ENCODE results near the gene ICE1. TPM values are rescaled to one million over a fixed set of nuclear protein-coding genes. Genes with fewer than 3 reads are reported as not detected.

The ICE1 gene
- total and polyA plus RNA-seq, 2 donors (not counting 1 experiment from before 2014, with no cell fraction given), result 6.5 to 39.7 TPM

GRCh38 chr5:5398071-5398470 lies 24.4 kb upstream of the ICE1 start:
- no peak overlapping the region for H3K27ac Mint-ChIP-seq
- Histone ChIP-seq H3K27me3 (replicated peaks in 1 of 4; ENCODE audit: control extremely low read depth in 1 of 4, control insufficient read depth in 3 of 4, insufficient read depth in 4 of 4, low read length in 3 of 4) (no peaks in the 10 kb centered on the region), H3K79me2 (ENCODE audit: control insufficient read depth, insufficient read depth, low read length) (no peaks in the 10 kb centered on the region), H3K4me3 (ENCODE audit: control extremely low read depth in 1 of 5, extremely low read depth in 1 of 5, insufficient read depth in 1 of 5, low read depth in 2 of 5, low read length in 4 of 5) (no peak overlapping the region), H3K27ac (ENCODE audit: low read length in 2 of 2) (no peak overlapping the region), H3K36me3 (replicated peaks in 1 of 2; ENCODE audit: control extremely low read depth in 1 of 2, control insufficient read depth in 1 of 2, extremely low read depth in 1 of 2, insufficient read depth in 2 of 2, low read length in 1 of 2) (no peaks in the 10 kb centered on the region), H3K4me2 (replicated peaks; ENCODE audit: low read depth, low read length, poor library complexity, severe bottlenecking) (no peak overlapping the region), H3K9me3 (ENCODE audit: control extremely low read depth in 1 of 3, control insufficient read depth in 2 of 3, insufficient read depth in 1 of 3, low read length in 2 of 3) (peaks cover 0 to 13% (median 0%) of the 10 kb centered on the region in 3 donors), H3K4me1 (ENCODE audit: control insufficient read depth in 2 of 2, insufficient read depth in 2 of 2, low read length in 2 of 2) (no peaks in the 10 kb centered on the region), H2AFZ (ENCODE audit: insufficient read depth, low read depth, low read length, poor library complexity, severe bottlenecking) (no peak overlapping the region), H4K20me1 (ENCODE audit: control insufficient read depth, insufficient read depth, low read length, poor library complexity, severe bottlenecking) (no peaks in the 10 kb centered on the region), H3K9ac (ENCODE audit: low read length) (no peak overlapping the region)
- H3K4me1 Mint-ChIP-seq, result no peaks in the 10 kb centered on the region
- CTCF ChIA-PET, result no interaction called here
- H3K4me3 Mint-ChIP-seq, result no peak overlapping the region
- intact Hi-C loops (cut with micrococcal nuclease), result no loop called here
- ATAC-seq (ENCODE audit: low read depth) (no peak), DNase-seq (no peak)
- 79% methylated on average over 2 of the region's 2 CpGs for WGBS (ENCODE audit: insufficient coverage)
- TF ChIP-seq CTCF (IDR thresholded peaks at IDR 0.05), result no peak
- no peak for TF ChIP-seq EZH2 (IDR thresholded peaks at IDR 0.05; ENCODE audit: borderline replicate concordance, insufficient read depth, low read depth, low read length, poor library complexity, severe bottlenecking)
- H3K27me3 Mint-ChIP-seq, result no peaks in the 10 kb centered on the region
- H3K9me3 Mint-ChIP-seq (ENCODE audit: insufficient read depth), result peaks cover 2% of the 10 kb centered on the region
- POLR2A ChIA-PET, result no interaction called here

- Histone ChIP-seq H3K27me3 (replicated peaks in 1 of 4; ENCODE audit: control extremely low read depth in 1 of 4, control insufficient read depth in 3 of 4, insufficient read depth in 4 of 4, low read length in 3 of 4) (no peaks in the 10 kb centered on the region), H3K4me3 (ENCODE audit: control extremely low read depth in 1 of 5, extremely low read depth in 1 of 5, insufficient read depth in 1 of 5, low read depth in 2 of 5, low read length in 4 of 5) (no peak overlapping the region), H4K20me1 (ENCODE audit: control insufficient read depth, insufficient read depth, low read length, poor library complexity, severe bottlenecking) (no peaks in the 10 kb centered on the region), H3K4me1 (ENCODE audit: control insufficient read depth in 2 of 2, insufficient read depth in 2 of 2, low read length in 2 of 2) (no peaks in the 10 kb centered on the region), H3K9me3 (ENCODE audit: control extremely low read depth in 1 of 3, control insufficient read depth in 2 of 3, insufficient read depth in 1 of 3, low read length in 2 of 3) (peaks cover 0 to 13% (median 0%) of the 10 kb centered on the region in 3 donors), H3K4me2 (replicated peaks; ENCODE audit: low read depth, low read length, poor library complexity, severe bottlenecking) (no peak overlapping the region), H3K9ac (ENCODE audit: low read length) (no peak overlapping the region), H3K79me2 (ENCODE audit: control insufficient read depth, insufficient read depth, low read length) (no peaks in the 10 kb centered on the region), H2AFZ (ENCODE audit: insufficient read depth, low read depth, low read length, poor library complexity, severe bottlenecking) (no peak overlapping the region), H3K27ac (ENCODE audit: low read length in 2 of 2) (no peak overlapping the region), H3K36me3 (replicated peaks in 1 of 2; ENCODE audit: control extremely low read depth in 1 of 2, control insufficient read depth in 1 of 2, extremely low read depth in 1 of 2, insufficient read depth in 2 of 2, low read length in 1 of 2) (no peaks in the 10 kb centered on the region)
- Mint-ChIP-seq H3K4me1 (no peaks in the 10 kb centered on the region), H3K4me3 (no peak overlapping the region), H3K9me3 (ENCODE audit: insufficient read depth) (peaks cover 2% of the 10 kb centered on the region), H3K27ac (no peak overlapping the region), H3K27me3 (no peaks in the 10 kb centered on the region)
- 98% methylated on average over 7 of the region's 8 CpGs for WGBS (ENCODE audit: insufficient coverage)
- intact Hi-C loops (cut with micrococcal nuclease), result no loop called here
- no peak for ATAC-seq (ENCODE audit: low read depth)
- CTCF ChIA-PET, result no interaction called here
- no peak for DNase-seq
- TF ChIP-seq EZH2 (IDR thresholded peaks at IDR 0.05; ENCODE audit: borderline replicate concordance, insufficient read depth, low read depth, low read length, poor library complexity, severe bottlenecking) (no peak), CTCF (IDR thresholded peaks at IDR 0.05) (no peak)
- POLR2A ChIA-PET, result no interaction called here
Measured at GRCh38 chr5:5401095-5401494, 21.4 kb upstream of the ICE1 start.

Measured in B cell (primary cell).